Calu3 (cell line): ENCODE results near the gene TSPAN9. TPM values are rescaled to one million over a fixed set of nuclear protein-coding genes. Genes with fewer than 3 reads are reported as not detected.

Experiments
- BruUV-seq: library from RNA; stranded (reverse); fragments of 400-500 nt; replicated peaks from 2 replicates; lab custom pipeline; 2021; lab: Mats Ljungman, UMichigan
- CTCF ChIA-PET: fragments of 300-600 bp; sonication (Branson Sonifier 250); formaldehyde crosslinking; loops from one replicate; lab custom pipeline; 2022; ENCODE audit warnings: antibody characterized with exemption; lab: Charles Lee
- DNase-seq: peaks from one replicate; pipeline ENCODE4 v3.0.0; 2022
- H3K27ac Mint-ChIP-seq: one replicate; pipeline ENCODE4 v1.8.0; 2022; ENCODE audit warnings: mixed read lengths; ENCODE audit not compliant: unreplicated experiment
- H3K27me3 Mint-ChIP-seq: one replicate; pipeline ENCODE4 v1.8.0; 2022; ENCODE audit warnings: mixed read lengths; ENCODE audit not compliant: unreplicated experiment
- H3K36me3 Mint-ChIP-seq: one replicate; pipeline ENCODE4 v1.8.0; 2022; ENCODE audit warnings: mild to moderate bottlenecking, moderate library complexity, mixed read lengths; ENCODE audit not compliant: insufficient read depth, unreplicated experiment
- H3K4me1 Mint-ChIP-seq: one replicate; pipeline ENCODE4 v1.8.0; 2022; ENCODE audit warnings: mild to moderate bottlenecking, low read depth, mixed read lengths; ENCODE audit not compliant: unreplicated experiment
- H3K4me3 Mint-ChIP-seq: one replicate; pipeline ENCODE4 v1.8.0; 2022; ENCODE audit warnings: mild to moderate bottlenecking, low read depth, moderate library complexity, mixed read lengths; ENCODE audit not compliant: unreplicated experiment
- H3K9me3 Mint-ChIP-seq: one replicate; pipeline ENCODE4 v1.8.0; 2022; ENCODE audit warnings: low read depth, mixed read lengths; ENCODE audit not compliant: unreplicated experiment
- intact Hi-C: fragments of 100-400 bp; cut with micrococcal nuclease; formaldehyde crosslinking; loops from one replicate; pipeline ENCODE4 v1.10.0; 2022; ENCODE audit not compliant: unreplicated experiment
- total RNA-seq: library from RNA; stranded (reverse); gene quantifications from 2 replicates; pipeline ENCODE4 v1.2.3, GENCODE V29; 2022
- TF ChIP-seq, protein P1 (sequence below): fragments of 200-600 bp; IDR thresholded peaks from one replicate; pipeline ENCODE4 v1.8.0; 2022; ENCODE audit warnings: antibody characterized with exemption; ENCODE audit not compliant: unreplicated experiment

TSPAN9 gene
- total RNA-seq, 1 experiment from 2014 or later: 6.0 TPM

DNA sequence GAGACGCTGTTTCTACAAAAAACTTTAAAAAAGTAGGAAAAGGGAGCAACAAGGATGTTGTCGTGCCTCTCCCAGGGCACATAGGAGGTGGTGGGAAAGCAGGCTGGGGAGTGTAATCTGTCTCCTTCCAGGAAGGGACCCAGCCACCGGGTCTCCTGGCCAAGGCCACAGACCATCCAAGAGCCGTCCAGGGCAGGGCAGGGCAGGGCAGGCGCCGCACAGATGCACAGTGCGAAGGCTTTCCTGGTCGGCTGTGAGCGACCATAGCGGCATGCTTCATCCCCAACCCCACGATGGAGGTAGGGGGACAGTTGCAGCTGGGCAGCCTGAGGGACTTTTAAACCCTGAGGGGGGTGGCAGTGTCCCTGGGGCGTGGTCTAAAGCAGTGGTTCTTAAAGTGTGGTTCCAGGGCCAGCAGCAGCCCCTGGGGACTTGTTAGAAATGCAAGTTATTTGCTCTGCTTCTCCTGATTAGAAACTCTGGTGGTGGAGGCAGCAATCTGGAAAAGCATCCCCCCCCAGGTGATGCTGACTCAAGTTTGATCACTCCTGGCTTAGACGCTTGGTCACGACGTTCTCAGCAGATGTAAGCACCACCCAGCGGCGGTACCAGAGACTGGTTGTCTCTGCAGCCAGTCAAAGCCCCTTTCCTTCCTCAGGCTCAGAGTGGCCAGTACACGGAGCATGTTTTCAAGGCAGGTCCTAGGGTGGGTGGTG, 216.4 kb downstream of the TSPAN9 start:
- TF ChIP-seq, protein P1, sequence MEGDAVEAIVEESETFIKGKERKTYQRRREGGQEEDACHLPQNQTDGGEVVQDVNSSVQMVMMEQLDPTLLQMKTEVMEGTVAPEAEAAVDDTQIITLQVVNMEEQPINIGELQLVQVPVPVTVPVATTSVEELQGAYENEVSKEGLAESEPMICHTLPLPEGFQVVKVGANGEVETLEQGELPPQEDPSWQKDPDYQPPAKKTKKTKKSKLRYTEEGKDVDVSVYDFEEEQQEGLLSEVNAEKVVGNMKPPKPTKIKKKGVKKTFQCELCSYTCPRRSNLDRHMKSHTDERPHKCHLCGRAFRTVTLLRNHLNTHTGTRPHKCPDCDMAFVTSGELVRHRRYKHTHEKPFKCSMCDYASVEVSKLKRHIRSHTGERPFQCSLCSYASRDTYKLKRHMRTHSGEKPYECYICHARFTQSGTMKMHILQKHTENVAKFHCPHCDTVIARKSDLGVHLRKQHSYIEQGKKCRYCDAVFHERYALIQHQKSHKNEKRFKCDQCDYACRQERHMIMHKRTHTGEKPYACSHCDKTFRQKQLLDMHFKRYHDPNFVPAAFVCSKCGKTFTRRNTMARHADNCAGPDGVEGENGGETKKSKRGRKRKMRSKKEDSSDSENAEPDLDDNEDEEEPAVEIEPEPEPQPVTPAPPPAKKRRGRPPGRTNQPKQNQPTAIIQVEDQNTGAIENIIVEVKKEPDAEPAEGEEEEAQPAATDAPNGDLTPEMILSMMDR: no peak
- CTCF ChIA-PET: no interaction called here
- H3K4me1 Mint-ChIP-seq: no peaks in the 10 kb centered on the region
- intact Hi-C loops: no loop called here
- H3K4me3 Mint-ChIP-seq: no peak overlapping the region
- BruUV-seq: no TSS peak
- peaks cover under 1% of the 10 kb centered on the region for H3K36me3 Mint-ChIP-seq
- no peaks in the 10 kb centered on the region for H3K9me3 Mint-ChIP-seq
- no peak for DNase-seq
- peaks cover 87% of the 10 kb centered on the region for H3K27me3 Mint-ChIP-seq
- H3K27ac Mint-ChIP-seq: no peak overlapping the region

- CTCF ChIA-PET: no interaction called here
Measured at GRCh38 chr12:3294481-3294911, 217.3 kb downstream of the TSPAN9 start.

GRCh38 chr12:3295225-3295624, 218.0 kb downstream of the TSPAN9 start:
- DNase-seq: no peak
- H3K36me3 Mint-ChIP-seq: peaks cover 7% of the 10 kb centered on the region
- no peaks in the 10 kb centered on the region for H3K9me3 Mint-ChIP-seq
- intact Hi-C loops: no loop called here
- BruUV-seq: no TSS peak
- H3K27me3 Mint-ChIP-seq: peaks cover 71% of the 10 kb centered on the region
- TF ChIP-seq, protein P1: no peak
- CTCF ChIA-PET: no interaction called here
- peaks cover 8% of the 10 kb centered on the region for H3K4me1 Mint-ChIP-seq
- no peak overlapping the region for H3K4me3 Mint-ChIP-seq
- H3K27ac Mint-ChIP-seq: no peak overlapping the region

More at GRCh38 chr12:3294481-3294911, 217.3 kb downstream of the TSPAN9 start:
- peaks cover 78% of the 10 kb centered on the region for H3K27me3 Mint-ChIP-seq
- peaks cover under 1% of the 10 kb centered on the region for H3K4me1 Mint-ChIP-seq
- H3K9me3 Mint-ChIP-seq: no peaks in the 10 kb centered on the region
- no peak for DNase-seq
- no peak overlapping the region for H3K4me3 Mint-ChIP-seq
- TF ChIP-seq, protein P1: no peak
- H3K27ac Mint-ChIP-seq: no peak overlapping the region
- BruUV-seq: no TSS peak
- H3K36me3 Mint-ChIP-seq: no peaks in the 10 kb centered on the region
- intact Hi-C loops: no loop called here

GRCh38 chr12:3295646-3296408, 218.6 kb downstream of the TSPAN9 start:
- BruUV-seq: no TSS peak
- DNase-seq: no peak
- no peaks in the 10 kb centered on the region for H3K9me3 Mint-ChIP-seq
- H3K36me3 Mint-ChIP-seq: peaks cover 8% of the 10 kb centered on the region
- H3K27me3 Mint-ChIP-seq: peaks cover 65% of the 10 kb centered on the region
- intact Hi-C loops: no loop called here
- peaks cover 14% of the 10 kb centered on the region for H3K4me1 Mint-ChIP-seq
- TF ChIP-seq, protein P1: no peak
- CTCF ChIA-PET: no interaction called here
- no peak overlapping the region for H3K27ac Mint-ChIP-seq
- no peak overlapping the region for H3K4me3 Mint-ChIP-seq
